GM19438 (cell line): ENCODE measurements around the gene RPUSD2.
A peak's percentile ranks its signal among the peaks of the same experiment; 100 is the strongest.
"Not testable (repeated sequence)": the region's sequence is repeated elsewhere in the genome, so short reads cannot be mapped to it uniquely, and the experiment has no call there.

Experiments
- ATAC-seq: cut with Tn5 transposase; IDR thresholded peaks from one replicate; pipeline ENCODE4 v1.9.1; 2021; ENCODE audit warnings: low read depth; ENCODE audit not compliant: unreplicated experiment

RPUSD2 gene

DNA sequence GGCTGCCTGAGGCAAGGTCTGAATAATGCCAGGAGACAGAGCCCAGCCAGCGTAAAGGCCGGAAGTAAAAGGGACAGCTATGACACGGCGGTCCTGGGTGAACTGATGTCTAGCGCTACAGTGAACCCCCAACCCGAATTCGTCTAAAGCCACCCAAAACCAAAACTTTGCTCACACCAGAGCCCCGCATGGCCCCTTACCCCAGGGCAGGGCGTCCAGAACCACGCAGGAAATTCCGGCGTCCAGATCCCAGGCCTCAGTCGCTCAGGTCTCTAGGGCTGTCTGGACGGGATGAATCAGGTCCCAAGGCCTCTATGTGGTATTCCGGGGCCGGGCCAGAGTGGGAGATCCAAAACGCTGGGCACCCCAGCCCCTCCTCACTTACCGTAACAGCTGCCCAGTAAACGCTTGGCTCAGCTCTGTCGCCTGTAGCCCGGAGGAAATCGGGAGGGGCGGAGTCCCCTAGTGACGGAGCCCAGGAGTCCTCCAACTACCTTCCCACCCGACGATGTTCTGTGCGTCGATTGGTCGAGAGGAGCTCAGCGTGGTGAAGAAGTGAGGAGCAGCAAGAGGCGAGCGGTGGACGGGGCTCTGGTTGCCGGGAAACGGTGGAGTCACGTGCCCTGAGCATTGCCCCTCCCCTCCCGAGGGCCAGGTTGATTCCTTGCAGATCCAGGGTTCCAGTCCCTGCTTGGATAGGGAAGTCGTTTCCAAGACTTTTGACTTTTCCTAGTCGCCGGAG is 4.3 kb upstream of the RPUSD2 start, which contains the start of gene CCDC32:
Gene CCDC32 (minus strand): TSS at position 452 of the 742 bp plus-strand sequence. CDS start 2,027 bp downstream, outside the sequence.
- ATAC-seq: peak; percentile 90

DNA sequence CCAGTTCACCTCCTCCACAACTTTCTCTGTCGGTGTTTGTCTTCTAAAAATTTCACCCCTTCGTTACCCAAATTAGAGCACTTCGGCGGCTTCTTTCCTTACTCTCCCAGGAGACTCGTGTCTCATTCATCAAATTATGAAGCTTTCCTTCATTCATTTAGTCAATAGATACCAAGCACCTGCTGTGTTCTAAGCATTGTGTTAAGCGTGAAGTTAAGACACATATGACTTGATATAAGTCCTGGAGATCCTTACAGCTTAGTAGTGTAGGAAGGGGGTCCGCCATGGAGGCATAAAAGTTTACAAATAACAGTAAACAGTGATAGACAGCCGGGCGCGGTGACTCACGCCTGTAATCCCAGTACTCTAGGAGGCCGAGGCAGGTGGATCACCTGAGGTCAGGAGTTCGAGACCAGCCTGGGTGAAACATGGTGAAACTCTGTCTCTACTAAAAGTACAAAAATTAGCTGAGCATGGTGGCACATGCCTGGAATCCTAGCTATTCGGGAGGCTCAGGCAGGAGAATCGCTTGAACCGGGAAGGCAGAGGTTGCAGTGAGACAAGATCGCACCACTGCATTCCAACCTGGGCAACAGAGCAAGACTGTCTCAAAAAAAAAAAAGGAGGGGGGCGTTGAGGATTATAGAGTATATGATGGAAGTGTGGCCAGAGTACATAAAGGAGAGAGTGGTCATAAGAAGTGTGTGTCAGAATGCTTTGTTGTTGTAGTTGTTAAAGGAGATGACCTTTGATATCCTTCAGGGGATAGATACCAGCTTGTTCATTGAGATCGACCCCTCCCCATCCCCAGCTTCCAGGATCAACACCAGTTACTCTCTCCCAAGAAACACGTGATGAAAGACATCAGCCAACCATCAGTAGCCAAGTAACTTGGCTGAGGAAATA is 3.5 kb upstream of the RPUSD2 start:
- ATAC-seq: no peak

DNA sequence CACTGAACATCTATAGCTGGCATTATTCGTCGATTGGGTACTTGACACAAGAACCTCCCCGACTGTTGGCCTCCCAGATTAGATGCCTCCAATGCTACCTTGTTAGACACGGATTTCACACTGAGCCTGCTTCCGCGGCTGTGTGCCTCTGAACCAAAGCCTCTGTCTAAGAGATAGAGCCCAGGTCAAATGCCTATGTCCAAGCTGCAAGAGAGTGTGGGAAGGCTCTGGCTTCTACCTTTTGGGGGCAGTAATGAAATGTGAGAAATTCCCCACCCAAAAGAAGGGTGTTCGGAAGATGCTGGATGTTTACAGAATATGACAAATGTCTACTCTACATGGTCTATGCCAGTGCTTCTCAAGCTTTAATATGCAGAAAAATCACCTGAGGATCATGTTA is 2.0 kb upstream of the RPUSD2 start:
- ATAC-seq: no peak

DNA sequence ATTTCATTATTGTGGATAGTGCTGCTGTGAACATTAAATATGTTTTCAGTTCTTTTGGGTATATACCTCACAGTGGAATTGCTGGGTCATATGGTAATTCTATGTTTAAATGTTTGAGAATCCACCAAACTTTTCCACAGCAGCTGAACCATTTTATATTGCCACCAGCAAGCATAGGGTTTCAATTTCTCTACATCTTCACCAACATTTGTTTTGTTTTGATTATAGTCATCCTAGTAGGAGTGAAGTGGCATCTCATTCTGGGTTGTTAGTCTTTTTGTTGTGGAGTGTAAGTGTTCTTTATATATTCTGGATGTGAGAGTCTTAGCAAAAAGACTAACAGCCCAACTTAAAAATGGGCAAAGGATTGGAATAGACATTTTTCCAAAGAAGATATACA is 6.0 kb downstream of the RPUSD2 start:
- ATAC-seq: no peak

DNA sequence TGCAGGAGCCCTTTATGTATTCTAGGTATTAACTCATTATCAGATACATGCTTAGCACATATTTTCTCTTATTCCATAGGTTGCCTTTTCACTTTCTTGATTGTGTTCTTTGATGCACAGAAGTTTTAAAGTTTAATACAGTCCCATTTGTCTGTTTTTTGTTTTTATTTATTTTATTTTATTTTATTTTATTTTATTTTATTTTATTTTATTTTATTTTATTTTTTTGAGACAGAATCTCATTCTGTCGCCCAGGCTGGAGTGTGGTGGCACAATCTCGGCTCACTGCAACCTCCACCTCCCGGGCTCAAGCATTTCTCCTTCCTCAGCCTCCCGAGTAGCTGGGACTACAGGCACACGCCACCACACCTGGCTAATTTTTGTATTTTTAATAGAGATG is 7.8 kb downstream of the RPUSD2 start:
- not testable (repeated sequence) for ATAC-seq

DNA sequence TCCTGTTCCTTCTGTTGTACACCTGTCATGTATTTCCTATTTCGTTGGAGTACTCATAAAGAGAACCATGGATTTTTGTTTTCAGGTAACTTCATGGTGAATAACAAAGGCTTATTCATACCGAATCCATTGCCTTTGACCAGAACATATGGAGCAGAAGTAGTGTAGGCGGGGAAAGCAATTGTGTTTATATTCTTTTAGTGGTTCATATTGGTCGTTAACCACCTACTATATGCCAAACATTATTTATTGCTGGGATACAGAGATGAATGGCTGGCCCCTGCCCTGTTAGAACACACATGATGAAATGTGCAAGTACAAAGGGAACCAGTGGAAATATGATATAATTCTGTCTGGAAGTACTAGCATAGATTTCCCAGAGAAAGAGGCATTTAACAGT is 9.8 kb downstream of the RPUSD2 start:
- no peak for ATAC-seq

DNA sequence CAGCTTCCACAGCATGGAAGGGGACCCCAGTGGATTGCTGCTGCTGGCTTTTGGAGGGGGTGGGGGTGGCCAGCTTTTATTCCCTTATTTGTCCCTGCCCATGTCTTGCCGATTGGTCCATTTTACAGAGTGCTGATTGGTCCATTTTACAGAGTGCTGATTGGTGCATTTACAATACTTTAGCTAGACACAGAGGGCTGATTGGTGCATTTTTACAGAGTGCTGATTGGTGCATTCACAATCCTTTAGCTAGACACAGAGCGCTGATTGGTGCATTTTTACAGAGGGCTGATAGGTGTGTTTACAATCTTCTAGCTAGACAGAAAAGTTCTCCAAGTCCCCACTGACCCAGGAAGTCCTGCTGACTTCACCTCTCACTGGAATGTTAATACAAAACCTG is 12.7 kb downstream of the RPUSD2 start:
- not testable (repeated sequence) for ATAC-seq

DNA sequence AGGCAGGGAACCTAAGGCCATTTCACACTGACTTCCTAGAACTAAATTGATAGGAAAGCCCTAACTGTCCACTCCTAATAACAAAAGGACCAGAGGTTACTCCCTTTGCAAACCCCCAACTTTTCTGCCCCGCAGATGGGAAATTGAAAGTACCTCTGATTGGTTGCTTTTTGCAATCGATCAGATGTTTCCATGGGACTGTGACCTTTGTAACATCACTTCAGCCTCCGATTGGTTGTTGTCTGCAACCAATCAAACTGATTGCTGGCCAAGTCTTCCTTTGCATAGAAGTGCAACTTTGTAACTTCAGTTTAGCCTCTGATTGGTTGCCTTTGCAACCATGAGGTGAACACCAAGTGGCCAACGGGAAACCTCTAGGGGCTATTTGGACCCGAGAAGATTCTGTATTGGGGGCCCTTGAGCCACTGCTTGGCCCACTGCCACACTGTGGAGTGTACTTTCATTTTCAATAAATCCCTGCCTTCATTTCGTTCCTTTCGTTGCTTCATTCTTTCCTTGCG is 13.7 kb downstream of the RPUSD2 start:
- no peak for ATAC-seq

DNA sequence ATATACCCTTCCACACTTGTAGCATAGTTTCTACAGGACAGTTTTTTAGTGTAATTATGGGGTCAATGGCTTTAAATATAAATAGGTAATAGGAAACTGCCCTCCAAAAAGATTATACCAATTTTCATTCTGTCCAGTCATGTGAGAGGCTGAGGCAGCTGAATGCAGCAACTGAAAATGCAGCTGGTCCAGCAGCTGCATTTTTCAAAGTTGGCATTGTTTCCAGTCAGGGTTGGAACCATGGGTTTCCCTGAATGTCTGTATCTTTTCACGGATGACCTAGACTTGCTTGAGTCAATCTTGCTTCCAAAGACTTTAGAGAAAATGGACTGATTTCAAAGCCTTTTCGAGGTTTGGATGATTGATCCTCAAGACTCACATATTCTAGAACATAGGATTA is 15.1 kb downstream of the RPUSD2 start:
- no peak for ATAC-seq

DNA sequence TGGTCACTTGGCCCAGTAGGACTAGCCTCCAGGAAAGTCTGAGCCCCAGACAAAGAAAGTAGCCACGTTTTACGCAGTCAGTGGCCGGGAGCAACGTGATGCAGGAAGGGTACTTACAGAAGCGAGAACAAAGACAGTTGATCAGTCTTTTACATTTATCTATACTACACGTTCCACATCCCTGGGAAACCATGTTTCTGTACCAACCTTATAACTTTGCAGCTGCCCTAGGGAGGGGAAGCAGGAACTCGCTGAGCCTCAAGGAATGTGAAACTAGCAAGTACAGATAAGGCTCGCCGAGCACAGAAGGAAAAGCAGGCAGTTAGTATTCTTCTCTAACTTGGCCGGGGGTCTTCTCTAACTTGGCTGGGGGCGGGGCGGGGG is 21.6 kb downstream of the RPUSD2 start:
- no peak for ATAC-seq

DNA sequence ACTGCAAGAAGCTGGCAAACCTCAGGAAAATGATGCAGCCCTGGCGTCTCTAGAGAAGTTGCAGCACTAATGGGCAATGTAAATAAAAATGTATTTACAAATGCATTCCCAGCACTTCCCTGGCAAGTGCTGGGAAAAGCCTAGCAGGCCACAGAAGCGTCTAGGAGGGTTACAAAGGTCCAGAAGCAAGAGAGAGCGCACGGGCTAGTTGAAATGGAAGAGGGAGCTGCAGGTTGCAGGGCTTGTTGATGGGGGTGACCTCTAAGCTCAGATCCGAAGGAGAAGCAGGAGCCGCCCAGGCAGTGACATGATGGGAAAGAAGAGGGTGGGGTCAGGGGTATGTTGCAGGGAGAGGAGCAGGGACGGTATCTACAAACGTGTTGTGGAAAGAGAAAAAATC is 22.3 kb downstream of the RPUSD2 start:
- ATAC-seq: no peak

DNA sequence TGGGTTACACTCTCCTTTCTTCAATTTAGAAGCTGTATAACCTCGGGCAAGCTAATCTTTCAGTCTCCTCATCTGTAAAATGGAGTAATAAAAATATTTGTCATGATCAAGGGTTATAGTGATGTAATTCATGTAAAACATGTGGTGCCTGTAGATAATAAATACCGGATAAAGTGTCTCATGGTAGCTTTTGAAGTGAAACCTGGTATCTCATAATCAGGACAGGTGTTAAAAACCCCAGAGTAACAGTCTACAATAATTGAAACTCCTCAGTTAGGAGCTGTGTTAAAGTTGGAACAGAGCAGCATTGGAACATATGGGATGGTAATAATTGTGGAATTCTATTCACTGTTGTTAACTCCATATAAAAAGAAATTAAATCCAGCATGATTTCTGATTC is 24.1 kb downstream of the RPUSD2 start:
- no peak for ATAC-seq

DNA sequence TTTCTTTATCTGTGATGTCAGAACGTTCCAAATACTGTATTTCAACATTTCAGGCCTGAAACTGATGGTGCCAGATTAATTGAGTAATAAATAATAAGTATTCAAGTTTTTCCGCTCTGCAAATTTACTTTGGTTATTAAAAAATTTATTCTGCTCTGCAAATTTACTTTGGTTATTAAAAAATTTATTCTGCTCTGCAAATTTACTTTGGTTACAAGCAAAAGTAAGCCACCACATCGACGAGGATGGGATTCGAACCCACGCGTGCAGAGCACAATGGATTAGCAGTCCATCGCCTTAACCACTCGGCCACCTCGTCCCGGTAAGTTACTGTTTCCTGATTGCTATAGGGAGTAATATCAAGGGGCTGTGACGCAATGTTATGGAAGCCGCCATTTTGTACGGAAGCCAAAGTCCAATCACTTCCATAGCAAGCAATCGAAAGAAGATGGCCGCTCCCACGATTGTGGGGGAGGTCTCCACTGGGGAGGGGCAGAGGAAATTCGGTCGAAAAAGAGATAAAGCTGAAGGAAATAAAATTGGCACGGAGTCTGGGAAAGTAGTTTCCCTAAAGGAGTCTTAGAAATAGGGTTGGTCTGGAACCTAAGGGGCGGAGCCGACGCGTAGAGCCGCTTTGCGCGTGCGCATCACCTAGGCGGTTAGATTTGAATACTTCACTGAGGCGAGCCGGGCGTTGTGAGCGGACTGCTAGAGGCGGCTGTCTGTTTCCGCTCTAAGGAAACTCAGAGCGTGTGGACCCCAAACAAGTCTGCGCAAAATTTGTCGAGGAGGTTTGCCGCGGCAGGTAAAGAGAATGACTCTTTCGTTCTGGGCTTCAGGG is 24.7 kb downstream of the RPUSD2 start, which contains the start of gene KNL1:
Gene KNL1 (plus strand): TSS at position 662 of the 841 bp plus-strand sequence. CDS start 8,683 bp downstream, outside the sequence.
- ATAC-seq: peak; percentile 64

DNA sequence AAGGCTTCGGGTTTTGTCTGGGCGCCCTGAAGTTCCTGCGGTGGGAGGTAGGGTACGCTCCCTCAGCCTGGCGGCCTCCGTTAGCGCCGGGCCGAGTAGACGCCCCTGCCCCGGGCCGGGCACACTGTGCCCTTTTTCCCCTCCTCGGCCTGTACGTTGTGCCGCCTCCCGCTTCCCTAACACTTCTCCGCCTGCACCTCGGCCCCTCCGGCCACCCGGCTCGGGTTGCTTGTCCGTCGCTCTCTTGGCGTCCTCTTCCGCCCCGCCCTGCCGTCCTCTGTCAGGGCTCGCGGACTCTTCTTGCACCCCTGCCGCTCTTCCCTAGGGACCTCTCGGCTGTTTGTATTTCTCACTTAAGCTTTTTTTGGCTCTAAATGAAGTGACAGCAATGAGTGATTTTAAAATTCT is 25.3 kb downstream of the RPUSD2 start:
- peak; percentile 35 for ATAC-seq

DNA sequence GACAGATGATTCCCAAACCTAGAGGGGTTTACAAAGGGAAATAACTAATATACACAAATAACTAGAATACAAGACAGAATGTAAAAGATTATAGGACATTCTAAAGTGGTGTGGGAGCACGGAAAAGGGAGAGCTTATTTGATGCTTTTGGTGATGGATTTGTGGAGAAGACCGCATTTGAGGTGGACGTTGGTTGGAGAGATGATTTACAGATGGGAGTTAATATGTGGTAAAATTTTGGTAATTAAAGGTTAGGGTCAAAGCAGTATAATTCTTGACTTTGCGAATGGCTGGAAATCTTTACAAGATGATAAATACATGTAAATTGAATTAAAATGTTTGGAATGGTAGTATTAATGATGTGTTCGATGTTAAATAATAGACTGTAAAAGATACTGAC is 26.1 kb downstream of the RPUSD2 start:
- ATAC-seq: no peak

DNA sequence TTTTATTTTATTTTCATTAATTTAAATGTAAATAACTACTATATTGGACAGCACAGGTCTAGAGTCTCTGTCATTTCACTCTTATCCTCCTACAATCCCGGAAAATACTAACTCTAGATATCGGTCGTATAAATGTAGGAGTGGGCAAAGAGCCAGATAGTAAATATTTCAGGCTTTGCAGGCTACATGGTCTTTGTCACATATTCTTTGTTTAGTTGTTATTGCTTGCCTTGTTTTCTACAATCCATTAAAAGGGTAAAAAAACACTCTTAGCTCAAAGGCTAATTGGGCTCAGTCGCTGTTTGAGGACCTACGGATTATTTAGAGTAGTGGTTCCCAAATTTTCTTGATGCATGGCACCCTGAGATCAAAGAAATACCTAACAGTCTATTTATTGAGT is 26.7 kb downstream of the RPUSD2 start:
- no peak for ATAC-seq

DNA sequence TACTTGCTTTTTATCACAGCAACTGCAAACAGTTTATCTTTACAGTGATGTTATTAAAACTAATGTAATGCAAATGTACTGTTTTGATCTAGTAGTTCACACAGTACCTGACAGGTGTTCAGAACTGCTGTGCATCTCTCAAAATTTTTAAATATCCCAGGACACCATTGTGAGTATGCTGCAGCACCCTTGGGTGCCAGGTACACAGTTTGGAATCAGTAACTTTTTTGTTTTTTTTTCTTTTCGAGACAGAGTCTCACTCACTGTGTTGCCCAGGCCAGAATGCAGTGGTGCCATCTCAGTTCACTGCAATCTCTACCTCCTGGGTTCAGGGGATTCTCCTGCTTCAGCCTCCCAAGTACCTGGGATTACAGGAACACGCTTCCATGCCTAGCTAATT is 27.9 kb downstream of the RPUSD2 start:
- ATAC-seq: no peak

DNA sequence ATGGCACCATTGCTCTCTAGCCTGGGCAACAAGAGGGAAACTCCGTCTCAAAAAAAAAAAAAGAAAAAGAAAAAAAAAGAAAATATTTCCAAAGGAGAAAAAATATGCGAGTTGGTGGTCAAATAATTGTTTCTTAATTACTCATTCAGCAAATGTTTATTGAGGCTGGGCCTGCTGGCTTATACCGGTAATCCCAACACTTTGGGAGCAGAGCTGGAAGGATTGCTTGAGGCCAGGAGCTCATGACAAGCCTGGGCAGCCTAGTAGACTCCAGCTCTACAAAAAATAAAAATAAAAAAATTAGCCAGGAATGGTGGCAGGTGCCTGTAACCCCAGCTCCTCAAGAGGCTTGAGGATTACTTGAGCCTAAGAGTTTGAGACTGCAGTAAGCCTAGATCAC is 29.0 kb downstream of the RPUSD2 start:
- no peak for ATAC-seq

DNA sequence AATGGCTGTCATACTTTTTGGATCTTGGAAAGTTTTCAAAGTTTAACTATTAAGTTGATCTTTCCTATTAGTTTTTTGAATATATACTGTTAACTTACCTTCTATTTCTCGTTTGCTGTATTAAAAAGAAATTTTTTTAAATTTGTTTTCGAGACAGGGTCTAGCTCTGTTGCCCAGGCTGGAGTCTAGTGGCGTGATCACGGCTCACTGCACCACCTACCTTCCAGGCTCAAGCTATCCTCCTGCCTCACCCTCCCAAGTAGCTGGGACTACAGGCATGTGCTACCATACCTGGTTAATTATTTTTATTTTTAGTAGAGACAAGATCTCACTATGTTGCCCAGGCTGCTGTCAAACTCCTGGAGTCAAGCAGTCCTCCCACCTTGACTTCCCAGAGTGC is 29.6 kb downstream of the RPUSD2 start:
- ATAC-seq: no peak

DNA sequence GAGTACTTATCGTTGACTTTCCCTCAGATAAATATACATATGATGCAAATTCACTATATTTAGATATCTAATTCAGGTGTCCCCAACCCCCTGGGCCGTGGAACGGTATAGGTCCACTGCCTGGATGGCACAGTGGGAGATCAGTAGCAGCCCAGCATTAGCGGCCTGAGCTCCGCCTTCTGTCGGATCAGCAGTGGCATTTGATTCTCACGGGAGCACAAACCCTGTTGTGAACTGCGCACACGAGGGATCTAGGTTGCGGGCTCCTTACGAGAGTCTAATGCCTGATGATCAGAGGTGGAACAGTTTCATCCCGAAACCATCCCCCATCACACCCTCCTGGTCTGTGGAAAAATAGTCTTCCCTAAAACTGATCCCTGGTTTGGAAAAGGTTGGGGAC is 31.9 kb downstream of the RPUSD2 start:
- ATAC-seq: no peak

DNA sequence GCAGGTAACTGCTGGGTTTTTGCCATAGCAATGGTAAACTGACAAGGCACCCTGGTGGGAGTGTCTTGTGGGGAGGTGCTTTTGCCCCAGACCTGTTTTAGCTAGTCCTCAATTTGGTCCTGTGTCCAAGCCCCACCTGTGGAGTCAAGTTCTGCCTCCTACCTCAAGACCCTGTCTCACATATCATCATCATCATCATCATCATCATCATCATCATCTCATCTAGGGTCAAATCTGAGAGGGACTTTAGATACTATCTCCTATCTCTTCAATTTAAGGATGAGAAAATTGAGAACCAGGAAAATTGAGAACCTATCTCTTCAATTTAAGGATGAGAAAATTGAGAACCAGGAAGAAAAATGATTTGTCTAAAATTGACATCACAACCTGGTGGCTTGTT is 34.8 kb downstream of the RPUSD2 start:
- no peak for ATAC-seq
